Measurements from ENCODE around the gene IRF5.
"Not testable (repeated sequence)": the region's sequence is repeated elsewhere in the genome, so short reads cannot be mapped to it uniquely, and the experiment has no call there.

Gene IRF5

DNA sequence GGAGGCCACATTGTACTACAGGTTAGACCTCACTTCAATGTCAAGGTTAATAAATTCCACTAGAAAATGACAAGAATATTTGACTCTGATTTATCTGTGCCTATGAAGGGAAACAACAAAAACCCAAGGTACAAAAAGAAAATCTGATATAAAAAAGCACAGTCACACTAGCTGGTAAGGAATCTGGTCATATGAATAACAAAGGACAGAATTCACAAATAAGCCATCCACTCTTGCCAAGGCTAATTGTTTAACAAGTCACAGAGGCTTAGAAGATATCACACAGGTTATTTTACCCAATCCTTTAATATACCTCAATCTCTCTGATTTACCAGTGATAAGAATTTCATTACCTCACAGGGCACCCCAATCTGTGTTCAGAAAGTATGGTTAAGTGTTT is 47.9 kb downstream of the IRF5 start:
- Histone ChIP-seq H3K9me3 (ENCODE audit: control insufficient read depth, insufficient read depth, low read depth, low read length) (no peaks in the 10 kb centered on the region), H3K27me3 (ENCODE audit: control insufficient read depth, insufficient read depth, low read length) (no peaks in the 10 kb centered on the region), H3K4me1 (ENCODE audit: control insufficient read depth, insufficient read depth, low read length) (peaks cover 16% of the 10 kb centered on the region), H3K27ac (ENCODE audit: low read depth, low read length) (no peak overlapping the region; the same call in 1 of the 2 replicates), H3K36me3 (ENCODE audit: control insufficient read depth, insufficient read depth, low read length) (peaks cover 94% of the 10 kb centered on the region), H3K4me3 (ENCODE audit: low read depth, low read length) (no peak overlapping the region), H3K9ac (ENCODE audit: low read length) (no peak overlapping the region)

DNA sequence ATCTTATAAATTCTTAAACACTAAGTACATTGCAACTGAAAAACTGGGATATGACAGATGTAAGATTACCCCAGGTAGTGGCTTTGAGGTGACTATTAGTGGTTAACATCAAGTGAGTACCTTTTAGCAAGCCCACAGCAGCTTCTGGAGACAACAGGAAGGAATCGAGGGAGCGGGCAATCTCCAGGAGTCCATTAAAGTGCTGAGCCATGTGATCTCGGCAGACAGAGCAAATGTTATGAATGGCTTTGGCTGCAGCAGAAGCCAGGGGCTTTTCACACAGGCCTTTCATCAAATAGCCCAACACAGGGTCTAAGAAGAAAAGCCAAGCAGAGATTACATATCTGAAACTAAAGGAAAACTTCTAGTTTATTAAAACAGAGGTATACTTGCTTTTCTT is 48.9 kb downstream of the IRF5 start:
- H3K27me3 ChIP-seq (ENCODE audit: control insufficient read depth, insufficient read depth, low read length) = no peaks in the 10 kb centered on the region
- no peaks in the 10 kb centered on the region for H3K9me3 ChIP-seq (ENCODE audit: control insufficient read depth, insufficient read depth, low read depth, low read length)
- H3K36me3 ChIP-seq (ENCODE audit: control insufficient read depth, insufficient read depth, low read length) = peaks cover 94% of the 10 kb centered on the region
- peaks cover 16% of the 10 kb centered on the region for H3K4me1 ChIP-seq (ENCODE audit: control insufficient read depth, insufficient read depth, low read length)
- H3K4me3 ChIP-seq (ENCODE audit: low read depth, low read length) = no peak overlapping the region
- H3K27ac ChIP-seq (ENCODE audit: low read depth, low read length) = no peak overlapping the region
- no peak overlapping the region for H3K9ac ChIP-seq (ENCODE audit: low read length)

DNA sequence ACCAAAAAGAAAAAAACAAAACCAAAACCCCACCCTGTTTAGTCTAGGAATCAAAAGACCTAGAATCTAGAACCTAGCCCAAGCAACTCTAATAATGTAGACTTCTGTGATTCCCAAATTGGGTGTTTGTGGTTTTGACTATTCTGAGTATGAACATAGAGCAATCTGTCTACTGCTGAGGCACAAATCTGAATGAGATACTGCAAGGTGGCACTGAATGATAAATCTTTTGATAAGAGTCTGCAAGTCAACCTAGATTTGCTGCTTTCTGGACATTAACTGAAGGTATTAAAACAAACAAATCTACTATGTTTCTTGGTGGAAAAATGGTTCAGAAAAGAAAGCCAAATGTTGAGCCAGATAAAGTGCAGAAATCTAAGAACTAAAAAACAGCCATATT is 50.6 kb downstream of the IRF5 start:
- H3K36me3 ChIP-seq (ENCODE audit: control insufficient read depth, insufficient read depth, low read length) = peaks cover 92% of the 10 kb centered on the region
- no peak overlapping the region for H3K9ac ChIP-seq (ENCODE audit: low read length)

DNA sequence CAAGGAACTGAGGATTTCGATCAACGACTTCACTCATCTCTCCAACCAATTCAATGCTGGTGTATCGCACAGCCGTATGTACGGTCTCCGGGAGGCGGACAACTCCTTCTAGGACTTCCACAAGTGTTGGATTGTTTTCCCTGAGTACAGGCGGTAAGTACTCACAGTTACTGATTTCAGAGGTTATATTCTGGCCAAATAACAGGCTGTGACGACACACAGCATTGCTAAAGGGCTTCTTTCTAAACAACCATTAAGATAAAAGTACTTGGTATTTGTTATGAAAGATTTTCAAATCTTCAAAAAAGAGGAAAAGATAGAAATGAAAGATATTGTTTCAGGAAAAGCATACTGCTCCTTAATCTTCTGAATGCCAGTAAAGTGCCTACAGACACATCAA is 52.2 kb downstream of the IRF5 start:
- no peaks in the 10 kb centered on the region for H3K27me3 ChIP-seq (ENCODE audit: control insufficient read depth, insufficient read depth, low read length)
- no peak overlapping the region for H3K4me3 ChIP-seq (ENCODE audit: low read depth, low read length)
- peaks cover 16% of the 10 kb centered on the region for H3K4me1 ChIP-seq (ENCODE audit: control insufficient read depth, insufficient read depth, low read length)
- H3K9ac ChIP-seq (ENCODE audit: low read length) = no peak overlapping the region
- H3K9me3 ChIP-seq (ENCODE audit: control insufficient read depth, insufficient read depth, low read depth, low read length) = no peaks in the 10 kb centered on the region
- peaks cover 91% of the 10 kb centered on the region for H3K36me3 ChIP-seq (ENCODE audit: control insufficient read depth, insufficient read depth, low read length)
- no peak overlapping the region for H3K27ac ChIP-seq (ENCODE audit: low read depth, low read length)

More for the DNA sequence above, 50.6 kb downstream of the IRF5 start:
- H3K4me1 ChIP-seq (ENCODE audit: control insufficient read depth, insufficient read depth, low read length) = peaks cover 16% of the 10 kb centered on the region
- H3K27me3 ChIP-seq (ENCODE audit: control insufficient read depth, insufficient read depth, low read length) = no peaks in the 10 kb centered on the region
- no peak overlapping the region for H3K4me3 ChIP-seq (ENCODE audit: low read depth, low read length)
- H3K9me3 ChIP-seq (ENCODE audit: control insufficient read depth, insufficient read depth, low read depth, low read length) = no peaks in the 10 kb centered on the region
- no peak overlapping the region for H3K27ac ChIP-seq (ENCODE audit: low read depth, low read length)

DNA sequence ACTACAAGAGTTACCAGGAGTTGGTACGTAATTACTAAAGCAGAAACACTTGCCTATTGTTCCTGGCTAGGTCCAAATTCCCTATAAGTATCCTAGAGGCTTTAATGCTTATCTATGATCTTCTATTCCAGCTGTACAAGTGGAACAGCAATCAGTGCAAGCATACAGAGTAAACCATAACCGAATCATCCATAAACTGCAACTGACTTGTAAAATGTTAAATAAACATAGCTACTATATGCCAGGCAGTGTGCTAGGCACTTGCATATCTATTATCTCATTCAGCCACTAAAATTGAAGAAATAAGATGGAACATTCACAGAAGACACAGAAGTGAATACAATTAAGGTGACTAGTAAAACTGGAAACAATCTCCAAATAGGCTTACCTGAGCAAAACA is 55.7 kb downstream of the IRF5 start:
- no peaks in the 10 kb centered on the region for H3K27me3 ChIP-seq (ENCODE audit: control insufficient read depth, insufficient read depth, low read length)
- no peak overlapping the region for H3K27ac ChIP-seq (ENCODE audit: low read depth, low read length)
- no peaks in the 10 kb centered on the region for H3K4me1 ChIP-seq (ENCODE audit: control insufficient read depth, insufficient read depth, low read length)
- H3K9me3 ChIP-seq (ENCODE audit: control insufficient read depth, insufficient read depth, low read depth, low read length) = no peaks in the 10 kb centered on the region
- H3K4me3 ChIP-seq (ENCODE audit: low read depth, low read length) = no peak overlapping the region
- H3K9ac ChIP-seq (ENCODE audit: low read length) = no peak overlapping the region
- peaks cover 90% of the 10 kb centered on the region for H3K36me3 ChIP-seq (ENCODE audit: control insufficient read depth, insufficient read depth, low read length)

DNA sequence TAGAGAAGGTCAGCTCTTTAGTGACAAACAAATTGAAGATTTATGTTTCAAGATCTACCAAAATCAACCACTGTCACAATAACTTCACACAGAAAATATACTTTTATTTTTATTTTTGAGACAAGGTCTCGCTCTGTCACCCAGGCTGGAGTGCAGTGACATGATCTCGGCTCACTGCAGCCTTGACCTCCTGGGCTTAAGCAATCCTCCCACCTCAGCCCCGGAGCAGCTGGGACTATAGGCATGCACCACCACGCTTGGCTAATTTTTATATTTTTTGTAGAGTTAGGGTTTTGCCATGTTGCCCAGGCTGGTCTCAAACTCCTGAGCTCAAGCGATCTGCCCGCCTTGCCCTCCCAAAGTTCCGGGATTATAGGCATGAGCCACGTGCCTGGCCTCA is 56.8 kb downstream of the IRF5 start:
- not testable (repeated sequence) for H3K27ac ChIP-seq (ENCODE audit: low read depth, low read length); H3K9me3 ChIP-seq (ENCODE audit: control insufficient read depth, insufficient read depth, low read depth, low read length)

DNA sequence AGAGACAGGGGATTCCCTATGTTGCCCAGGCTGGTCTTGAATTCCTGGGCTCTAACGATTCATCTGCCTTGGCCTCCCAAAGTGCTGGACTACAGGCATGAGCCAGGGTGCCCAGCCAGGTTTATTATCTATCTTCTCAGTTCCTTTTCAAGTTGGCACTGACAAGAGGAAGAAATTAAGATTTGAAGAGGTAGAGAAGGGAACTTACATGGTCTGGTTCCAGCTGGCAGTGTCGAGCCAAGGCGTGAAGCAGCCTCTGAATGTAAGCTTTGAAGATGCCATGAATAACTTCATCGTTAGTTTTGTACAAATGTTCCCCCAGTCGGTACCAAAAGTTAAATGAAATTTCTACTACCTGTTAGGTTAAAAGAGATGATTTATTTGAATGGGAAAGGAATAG is 59.5 kb downstream of the IRF5 start:
- no peak overlapping the region for H3K27ac ChIP-seq (ENCODE audit: low read depth, low read length)
- no peak overlapping the region for H3K4me3 ChIP-seq (ENCODE audit: low read depth, low read length)
- H3K4me1 ChIP-seq (ENCODE audit: control insufficient read depth, insufficient read depth, low read length) = no peaks in the 10 kb centered on the region
- H3K9me3 ChIP-seq (ENCODE audit: control insufficient read depth, insufficient read depth, low read depth, low read length) = no peaks in the 10 kb centered on the region
- H3K36me3 ChIP-seq (ENCODE audit: control insufficient read depth, insufficient read depth, low read length) = peaks cover 88% of the 10 kb centered on the region
- no peak overlapping the region for H3K9ac ChIP-seq (ENCODE audit: low read length)
- no peaks in the 10 kb centered on the region for H3K27me3 ChIP-seq (ENCODE audit: control insufficient read depth, insufficient read depth, low read length)

More for the DNA sequence above, 56.8 kb downstream of the IRF5 start:
- H3K4me1 ChIP-seq (ENCODE audit: control insufficient read depth, insufficient read depth, low read length); H3K9ac ChIP-seq (ENCODE audit: low read length); H3K4me3 ChIP-seq (ENCODE audit: low read depth, low read length); H3K27me3 ChIP-seq (ENCODE audit: control insufficient read depth, insufficient read depth, low read length): not testable (repeated sequence)
- peaks cover 88% of the 10 kb centered on the region for H3K36me3 ChIP-seq (ENCODE audit: control insufficient read depth, insufficient read depth, low read length)

Data from HUES6 (cell line).